Spinal cord (tissue), 10 donors: ENCODE measurements around the gene PAXIP1. TPM values are rescaled to one million over a fixed set of nuclear protein-coding genes. Genes with fewer than 3 reads are reported as not detected.
"Not testable (repeated sequence)": the region's sequence is repeated elsewhere in the genome, so short reads cannot be mapped to it uniquely, and the experiment has no call there.

Experiments used
- DNase-seq, 6 donors: peaks; one replicate each; pipeline versions ENCODE4 v3.0.0 to v3.0.0-alpha.2; 2013 to 2015; ENCODE audit warnings: low spot score in 6 of 6, low read depth in 4 of 6
- H3K27ac ChIP-seq: one replicate; pipeline ENCODE4 v1.5.1; 2013; ENCODE audit warnings: low read depth, low read length, control low read depth
- H3K27me3 ChIP-seq: one replicate; pipeline ENCODE4 v1.6.1; 2013; ENCODE audit warnings: low read length; ENCODE audit not compliant: control insufficient read depth, insufficient read depth
- H3K36me3 ChIP-seq: one replicate; pipeline ENCODE4 v1.6.1; 2013; ENCODE audit warnings: low read length; ENCODE audit not compliant: control insufficient read depth, insufficient read depth
- H3K4me1 ChIP-seq: one replicate; pipeline ENCODE4 v1.6.1; 2013; ENCODE audit warnings: low read length; ENCODE audit not compliant: control insufficient read depth, insufficient read depth
- H3K4me3 ChIP-seq: one replicate; pipeline ENCODE4 v1.5.1; 2013; ENCODE audit warnings: low read depth, low read length, control low read depth
- H3K9me3 ChIP-seq: one replicate; pipeline ENCODE4 v1.6.1; 2013; ENCODE audit warnings: low read length; ENCODE audit not compliant: control insufficient read depth, insufficient read depth
- WGBS: methylation state at CpG from one replicate; pipeline ENCODE4 v1.1.5; 2013; ENCODE audit warnings: missing lambda C conversion rate; ENCODE audit not compliant: insufficient coverage; 5-methylcytosine and 5-hydroxymethylcytosine counted together
- polyA plus RNA-seq, 2 donors: library from polyadenylated mRNA; unstranded; fragments of 120-200 nt; gene quantifications; one replicate each; pipeline ENCODE4 v1.2.1, GENCODE V29; 2013; ENCODE audit not compliant: insufficient read length in 2 of 2
- total RNA-seq, 2 donors: library from RNA; depleted of rRNA in 1 of 2; stranded (reverse); fragments of 120-200 nt in 1 of 2; fragments of >200 nt in 1 of 2; gene quantifications; one replicate each; pipeline versions ENCODE4 v1.2.3 to v1.2.4, GENCODE V29; 2013 to 2014
- donor health status: healthy.

Gene PAXIP1
- total and polyA plus RNA-seq, 4 donors = 10.1 to 14.4 (median 11.6) TPM

GRCh38 chr7:154953006-154953684, 49.8 kb downstream of the PAXIP1 start:
- DNase-seq = peak in 1 of 6 donors; percentile 25
- H3K27me3 ChIP-seq = no peaks in the 10 kb centered on the region
- H3K9me3 ChIP-seq = no peaks in the 10 kb centered on the region
- H3K27ac ChIP-seq = no peak overlapping the region
- WGBS = 68% methylated on average over 8 of the region's 9 CpGs
- no peak overlapping the region for H3K4me3 ChIP-seq
- H3K4me1 ChIP-seq = no peaks in the 10 kb centered on the region
- peaks cover 19% of the 10 kb centered on the region for H3K36me3 ChIP-seq

GRCh38 chr7:154950960-154951359, 52.0 kb downstream of the PAXIP1 start:
- Histone ChIP-seq H3K4me1 (no peaks in the 10 kb centered on the region), H3K36me3 (peaks cover 13% of the 10 kb centered on the region), H3K27ac (no peak overlapping the region), H3K27me3 (no peaks in the 10 kb centered on the region), H3K4me3 (no peak overlapping the region), H3K9me3 (no peaks in the 10 kb centered on the region)
- no peak for DNase-seq
- no CpG with 5 or more reads among the region's 2 CpGs for WGBS

DNA sequence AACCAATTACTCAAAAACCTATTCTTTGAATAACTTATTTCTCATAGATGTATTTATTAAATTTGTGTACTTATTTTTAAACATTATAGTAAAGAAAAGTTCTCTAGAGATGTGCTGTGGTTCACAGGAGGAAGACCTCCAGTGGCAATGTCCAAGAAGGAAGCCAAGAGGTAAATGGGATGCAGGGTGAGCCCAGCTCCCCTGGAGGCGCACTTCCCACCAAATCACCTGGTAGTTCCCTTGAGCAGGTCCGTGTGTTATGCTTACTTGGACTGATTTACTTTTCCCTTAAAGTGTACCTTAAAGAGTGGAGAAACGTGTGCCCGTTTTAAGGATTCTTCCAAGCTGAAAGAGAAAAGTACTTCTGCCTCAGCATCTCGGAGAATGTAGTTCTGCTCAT, 55.3 kb downstream of the PAXIP1 start:
- DNase-seq = no peak
- Histone ChIP-seq H3K9me3 (no peaks in the 10 kb centered on the region), H3K4me1 (no peaks in the 10 kb centered on the region), H3K27ac (no peak overlapping the region), H3K36me3 (peaks cover 20% of the 10 kb centered on the region), H3K4me3 (no peak overlapping the region), H3K27me3 (no peaks in the 10 kb centered on the region)
- 85% methylated on average over 3 of the region's 5 CpGs for WGBS

- H3K9me3 ChIP-seq = no peaks in the 10 kb centered on the region
- 96% methylated on average over 7 of the region's 7 CpGs for WGBS
- no peak for DNase-seq
Measured at GRCh38 chr7:154946166-154946565, 56.8 kb downstream of the PAXIP1 start.

GRCh38 chr7:154943906-154944305, 59.0 kb downstream of the PAXIP1 start:
- Histone ChIP-seq H3K4me3 (no peak overlapping the region), H3K27me3 (no peaks in the 10 kb centered on the region), H3K27ac (no peak overlapping the region), H3K36me3 (peaks cover 16% of the 10 kb centered on the region), H3K4me1 (no peaks in the 10 kb centered on the region), H3K9me3 (no peaks in the 10 kb centered on the region)
- 61% methylated on average over 8 of the region's 9 CpGs for WGBS
- DNase-seq = peak in 1 of 6 donors; percentile 66

More at GRCh38 chr7:154946166-154946565, 56.8 kb downstream of the PAXIP1 start:
- Histone ChIP-seq H3K36me3 (peaks cover 20% of the 10 kb centered on the region), H3K4me3 (no peak overlapping the region), H3K4me1 (no peaks in the 10 kb centered on the region), H3K27ac (no peak overlapping the region), H3K27me3 (no peaks in the 10 kb centered on the region)

GRCh38 chr7:154942691-154943090, 60.2 kb downstream of the PAXIP1 start:
- no CpG with 5 or more reads among the region's 2 CpGs for WGBS
- no peaks in the 10 kb centered on the region for H3K27me3 ChIP-seq
- H3K27ac ChIP-seq = no peak overlapping the region
- peaks cover 16% of the 10 kb centered on the region for H3K36me3 ChIP-seq
- H3K4me1 ChIP-seq = no peaks in the 10 kb centered on the region
- H3K4me3 ChIP-seq = no peak overlapping the region
- DNase-seq = peak in 1 of 6 donors; percentile 19
- no peaks in the 10 kb centered on the region for H3K9me3 ChIP-seq

DNA sequence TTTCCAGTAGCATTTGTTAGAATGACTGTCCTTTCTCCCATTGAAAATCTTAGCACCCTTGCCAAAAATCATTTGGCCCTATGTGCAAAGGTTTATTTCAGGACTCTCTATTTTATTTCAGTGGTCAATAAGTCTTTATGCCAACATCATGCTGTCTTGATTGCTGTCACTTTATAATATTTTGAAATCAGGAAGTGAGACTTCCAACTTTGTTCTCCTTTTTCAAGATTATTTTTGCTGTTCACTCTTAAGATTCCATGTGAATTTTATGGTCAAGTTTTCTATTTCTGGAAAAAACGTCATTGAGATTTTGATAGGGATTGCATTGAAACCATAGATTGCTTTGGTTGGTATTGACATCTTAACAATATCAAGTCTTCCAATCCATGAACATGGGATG, 65.1 kb downstream of the PAXIP1 start:
- no CpG with 5 or more reads among the region's 1 CpG for WGBS
- H3K27ac ChIP-seq = no peak overlapping the region
- no peak overlapping the region for H3K4me3 ChIP-seq
- no peaks in the 10 kb centered on the region for H3K27me3 ChIP-seq
- peaks cover 3% of the 10 kb centered on the region for H3K9me3 ChIP-seq
- H3K4me1 ChIP-seq = no peaks in the 10 kb centered on the region
- H3K36me3 ChIP-seq = no peaks in the 10 kb centered on the region
- no peak for DNase-seq

DNA sequence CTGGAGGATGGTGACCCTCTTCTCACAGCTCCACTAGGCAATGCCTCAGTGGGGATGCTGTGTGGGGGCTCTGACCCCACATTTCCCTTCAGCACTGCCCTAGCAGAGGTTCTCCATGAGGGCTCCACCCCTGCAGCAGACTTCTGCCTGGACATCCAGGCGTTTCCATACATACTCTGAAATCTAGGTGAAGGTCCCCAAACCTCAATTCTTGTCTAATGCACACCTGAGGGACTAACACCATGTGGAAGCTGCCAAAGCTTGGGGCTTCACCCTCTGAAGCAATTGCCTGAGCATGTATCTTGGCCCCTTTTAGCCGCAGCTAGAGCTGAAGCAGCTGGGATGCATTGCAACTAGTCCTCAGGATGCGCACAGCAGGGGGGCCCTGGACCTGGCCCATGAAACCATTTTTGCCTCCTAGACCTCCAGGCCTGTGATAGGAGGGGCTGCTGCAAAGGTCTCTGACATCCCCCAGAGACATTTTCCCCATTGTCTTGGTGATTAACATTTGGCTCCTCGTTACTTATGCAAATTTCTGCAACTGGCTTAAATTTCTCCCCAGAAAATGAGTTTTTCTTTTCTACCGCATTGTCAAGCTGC, 68.5 kb downstream of the PAXIP1 start:
- not testable (repeated sequence) for H3K27ac ChIP-seq
- WGBS = 87% methylated on average over 5 of the region's 5 CpGs

DNA sequence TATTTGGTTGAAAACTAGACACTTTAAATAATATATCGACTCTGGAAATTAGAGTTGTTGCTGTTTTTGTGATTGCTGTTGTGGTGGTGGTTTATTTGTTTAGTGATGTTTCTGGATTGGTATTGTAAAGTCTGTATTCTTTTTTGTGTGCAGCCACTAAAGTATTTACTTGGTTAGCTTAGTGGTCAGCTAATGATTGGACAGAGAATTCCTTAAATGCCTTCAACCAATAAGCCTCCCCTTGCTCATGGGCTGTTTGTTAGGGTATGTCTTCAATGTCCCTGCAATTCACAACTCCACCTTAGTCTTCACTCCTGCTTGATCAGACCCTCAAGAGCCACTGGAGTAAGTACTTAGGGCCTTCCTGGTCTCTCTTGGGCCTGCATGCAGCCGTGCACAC, 71.0 kb downstream of the PAXIP1 start:
- no peak overlapping the region for H3K4me3 ChIP-seq

More for the DNA sequence above, 68.5 kb downstream of the PAXIP1 start:
- not testable (repeated sequence) for H3K27me3 ChIP-seq, H3K9me3 ChIP-seq, DNase-seq, H3K4me3 ChIP-seq, H3K36me3 ChIP-seq, H3K4me1 ChIP-seq

More for the DNA sequence above, 71.0 kb downstream of the PAXIP1 start:
- Histone ChIP-seq H3K9me3 (peaks cover 3% of the 10 kb centered on the region), H3K36me3 (no peaks in the 10 kb centered on the region), H3K4me1 (no peaks in the 10 kb centered on the region), H3K27ac (no peak overlapping the region), H3K27me3 (peaks cover 2% of the 10 kb centered on the region)
- DNase-seq = no peak
- 100% methylated on average over 1 of the region's 2 CpGs for WGBS
